Cerebellar nuclear complex (tissue), 1 donor: ENCODE measurements around the gene GPR162.

Source experiments
- DNase-seq, 2 experiments: peaks; one replicate each; lab custom pipeline; 2025; lab: John Stamatoyannopoulos, UW

Gene GPR162

DNA sequence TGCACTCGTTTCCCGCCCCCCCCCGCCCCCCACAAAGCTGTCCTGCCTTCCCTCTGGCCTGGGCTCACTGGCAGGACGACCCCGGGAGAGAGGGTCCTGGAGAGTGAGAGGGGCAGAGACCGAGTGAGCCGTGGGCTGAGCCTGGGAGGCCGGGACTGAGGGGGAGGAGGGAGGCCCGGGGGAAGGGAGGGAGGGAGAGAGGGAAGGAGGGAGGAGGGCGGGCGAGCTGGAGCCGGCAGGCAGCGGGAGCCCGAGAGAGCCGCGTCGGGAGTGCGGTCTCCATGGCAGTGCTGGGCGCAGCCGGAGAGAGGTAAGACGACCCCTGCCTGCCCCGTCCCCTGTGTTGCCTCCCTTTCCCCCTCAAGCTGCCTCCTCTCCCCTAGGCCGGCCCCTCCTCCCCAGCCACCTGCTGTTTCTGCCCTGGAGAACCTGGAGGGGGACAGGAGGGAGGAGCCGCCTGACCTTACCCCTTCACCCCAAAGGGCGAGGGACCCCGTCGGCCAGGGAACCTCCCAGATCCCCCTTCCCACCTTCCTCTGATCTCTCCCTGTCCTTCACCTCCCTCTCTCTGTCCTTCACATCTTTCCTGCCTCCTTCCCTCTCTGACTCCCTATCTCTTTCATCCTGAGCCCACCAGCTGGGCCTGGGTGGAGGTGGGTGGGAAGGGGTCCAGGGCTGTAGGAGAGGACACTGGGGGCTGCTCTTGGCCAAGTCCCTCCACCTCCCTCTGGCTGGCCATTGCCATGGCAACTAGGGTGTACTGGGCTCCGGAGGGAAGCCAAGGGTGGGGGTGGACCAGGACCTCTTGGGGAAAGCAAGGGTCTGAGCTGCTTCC, at the start of gene GPR162:
Gene GPR162, plus strand, starts transcription at position 231 of the 835 bp plus-strand sequence. CDS start 2,078 bp downstream, outside the sequence.
- peak; percentile 16 to 41 for DNase-seq

- DNase-seq, result no peak
Observed at GRCh38 chr12:6772331-6772695, 49.3 kb upstream of the GPR162 start, which contains the start of gene LAG3. Gene LAG3 (plus strand): TSS chr12:6772520. CDS start chr12:6772853, 333 bp downstream.

DNA sequence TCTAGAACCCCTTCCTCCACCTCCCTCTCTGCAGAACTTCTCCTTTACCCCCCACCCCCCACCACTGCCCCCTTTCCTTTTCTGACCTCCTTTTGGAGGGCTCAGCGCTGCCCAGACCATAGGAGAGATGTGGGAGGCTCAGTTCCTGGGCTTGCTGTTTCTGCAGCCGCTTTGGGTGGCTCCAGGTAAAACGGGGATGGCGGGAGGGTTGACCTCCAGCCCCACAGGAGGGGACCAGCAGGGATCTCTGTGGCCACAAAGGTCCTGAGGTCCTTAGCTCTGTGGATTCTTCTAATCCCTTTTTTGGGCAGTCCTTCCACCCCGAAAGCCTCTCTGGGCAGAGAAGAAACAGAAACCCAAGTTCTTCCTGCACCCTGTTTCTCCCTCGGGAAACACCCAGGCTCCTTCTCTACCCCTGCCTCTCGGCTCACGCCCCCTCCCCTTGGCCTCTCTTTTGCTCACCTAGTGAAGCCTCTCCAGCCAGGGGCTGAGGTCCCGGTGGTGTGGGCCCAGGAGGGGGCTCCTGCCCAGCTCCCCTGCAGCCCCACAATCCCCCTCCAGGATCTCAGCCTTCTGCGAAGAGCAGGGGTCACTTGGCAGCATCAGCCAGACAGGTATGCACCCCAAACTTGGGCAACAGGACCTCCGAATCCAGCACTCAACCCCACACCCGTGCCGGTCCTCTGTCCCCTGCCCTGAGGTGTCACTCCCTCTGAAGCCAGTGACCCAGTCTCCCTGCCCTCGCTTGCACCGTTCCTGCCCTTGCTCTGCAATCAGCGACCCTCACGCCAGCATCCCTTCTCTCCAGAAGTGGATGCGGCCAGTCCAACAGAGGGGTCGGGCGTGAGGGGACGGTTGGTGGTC, 48.7 kb upstream of the GPR162 start:
- no peak for DNase-seq

DNA sequence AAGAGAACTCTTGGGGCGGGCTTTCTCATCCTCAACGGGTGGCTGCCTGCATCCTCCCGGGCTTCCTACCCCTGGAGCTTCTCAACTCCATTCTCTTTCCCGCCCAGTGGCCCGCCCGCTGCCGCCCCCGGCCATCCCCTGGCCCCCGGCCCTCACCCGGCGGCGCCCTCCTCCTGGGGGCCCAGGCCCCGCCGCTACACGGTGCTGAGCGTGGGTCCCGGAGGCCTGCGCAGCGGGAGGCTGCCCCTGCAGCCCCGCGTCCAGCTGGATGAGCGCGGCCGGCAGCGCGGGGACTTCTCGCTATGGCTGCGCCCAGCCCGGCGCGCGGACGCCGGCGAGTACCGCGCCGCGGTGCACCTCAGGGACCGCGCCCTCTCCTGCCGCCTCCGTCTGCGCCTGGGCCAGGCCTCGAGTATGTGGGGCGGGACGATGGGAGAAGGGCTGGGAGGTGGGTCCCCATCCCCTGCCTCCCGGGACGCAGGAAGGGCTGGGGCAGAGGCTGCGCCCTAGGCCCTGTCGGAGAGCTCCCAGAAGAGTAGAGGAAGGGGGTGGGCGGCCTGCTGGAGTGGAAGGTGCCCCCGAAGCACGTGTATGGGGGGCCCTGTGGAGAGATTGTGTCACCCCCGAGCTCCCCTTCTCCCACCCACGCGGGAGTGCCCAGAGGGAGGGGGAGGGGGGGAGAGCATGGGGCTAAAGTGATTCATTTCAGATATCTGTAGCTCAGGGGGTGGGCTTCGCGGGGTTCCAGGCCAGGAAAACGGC, 47.9 kb upstream of the GPR162 start:
- no peak for DNase-seq

DNA sequence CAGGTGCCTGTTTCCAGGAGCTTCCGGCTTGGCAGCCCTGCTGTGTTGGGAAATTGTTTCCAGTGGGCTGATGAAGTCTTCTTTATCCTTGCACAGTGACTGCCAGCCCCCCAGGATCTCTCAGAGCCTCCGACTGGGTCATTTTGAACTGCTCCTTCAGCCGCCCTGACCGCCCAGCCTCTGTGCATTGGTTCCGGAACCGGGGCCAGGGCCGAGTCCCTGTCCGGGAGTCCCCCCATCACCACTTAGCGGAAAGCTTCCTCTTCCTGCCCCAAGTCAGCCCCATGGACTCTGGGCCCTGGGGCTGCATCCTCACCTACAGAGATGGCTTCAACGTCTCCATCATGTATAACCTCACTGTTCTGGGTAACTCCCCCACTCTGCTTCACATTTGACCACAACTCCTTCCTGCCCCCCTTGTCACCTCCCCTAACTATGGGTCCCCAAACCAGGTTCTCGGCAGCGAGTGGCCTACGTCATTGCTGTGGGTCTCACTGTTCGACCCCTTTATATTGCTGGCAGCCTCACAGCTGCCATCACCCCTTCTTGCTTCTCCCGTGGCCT, 47.0 kb upstream of the GPR162 start:
- no peak for DNase-seq

- DNase-seq, result no peak
Observed at GRCh38 chr12:6775185-6776174, 46.1 kb upstream of the GPR162 start.

GRCh38 chr12:6777386-6777785, 44.2 kb upstream of the GPR162 start:
- DNase-seq, result no peak

- peak in 1 of 2 experiments; percentile 8 for DNase-seq
Observed at GRCh38 chr12:6778217-6778573, 43.4 kb upstream of the GPR162 start.

DNA sequence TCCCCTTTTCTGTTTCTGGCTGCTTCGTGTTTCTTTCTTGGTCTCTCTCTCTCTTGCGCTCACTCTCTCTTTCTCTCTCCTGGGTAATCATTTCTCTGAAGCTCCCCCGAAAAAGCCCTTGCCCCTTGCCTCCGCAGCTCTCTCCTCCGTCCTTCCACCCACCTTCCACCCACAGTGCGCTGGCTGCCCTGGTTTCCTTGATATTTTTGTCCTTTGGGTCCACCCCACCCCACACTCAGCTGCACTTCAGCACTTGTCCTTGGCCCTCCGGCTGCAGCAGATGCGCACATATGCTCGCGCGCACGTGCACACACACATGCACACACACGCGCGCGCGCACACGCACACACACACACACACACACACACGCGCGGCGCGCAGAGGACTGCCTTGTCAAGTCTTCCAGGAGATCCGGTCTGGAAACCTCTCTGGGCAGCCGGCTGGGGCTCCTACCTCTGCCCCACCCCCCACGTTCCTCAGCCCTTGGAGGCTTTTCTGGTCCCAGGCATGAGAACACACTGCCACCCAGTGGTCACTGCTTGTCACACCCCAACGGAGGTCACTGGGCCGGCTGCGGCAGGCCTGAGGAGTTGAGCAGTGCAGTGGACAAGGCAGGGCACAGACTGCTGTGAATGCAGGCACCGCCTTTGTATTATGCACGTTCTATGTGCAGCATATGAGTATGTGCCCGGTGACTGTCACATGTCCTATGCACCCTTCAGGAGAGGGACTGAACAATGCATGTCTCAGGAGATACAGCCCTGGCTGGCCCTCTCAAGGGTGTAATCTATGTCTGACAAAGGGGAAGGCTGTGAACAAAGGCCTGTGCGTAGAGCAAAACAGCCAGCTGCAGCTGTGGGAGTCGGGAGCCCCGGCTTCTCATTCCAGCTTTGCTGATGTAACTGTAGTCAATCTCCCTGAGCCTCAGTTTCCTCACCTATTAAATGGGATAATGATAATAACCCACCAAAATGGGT, 42.8 kb upstream of the GPR162 start:
- DNase-seq, result peak; percentile 35 to 82

GRCh38 chr12:6779708-6780432, 41.8 kb upstream of the GPR162 start:
- DNase-seq, result no peak

DNA sequence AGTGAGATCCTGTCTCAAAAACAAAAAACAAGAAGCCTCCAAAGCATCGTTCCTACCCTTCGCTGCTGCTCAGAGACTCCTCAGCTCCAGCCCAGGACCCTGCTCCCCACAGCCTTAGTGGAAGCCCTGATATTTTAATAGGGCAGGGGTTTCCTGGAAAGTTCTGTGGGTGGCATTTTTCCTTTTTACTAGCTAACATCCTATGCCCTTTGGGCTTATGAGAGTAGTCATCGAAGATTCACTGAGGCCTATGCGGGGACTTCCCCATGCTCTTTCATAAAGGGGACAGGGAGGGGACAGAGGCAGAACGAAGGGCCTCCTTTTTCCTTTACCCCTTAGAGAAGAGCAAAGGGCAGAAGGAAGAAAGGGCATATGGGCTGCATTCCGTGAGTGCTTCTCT, 41.0 kb upstream of the GPR162 start:
- DNase-seq, result no peak

- DNase-seq, result no peak
Observed at GRCh38 chr12:6782119-6782518, 39.5 kb upstream of the GPR162 start.

- no peak for DNase-seq
Observed at GRCh38 chr12:6782850-6783566, 38.6 kb upstream of the GPR162 start.

DNA sequence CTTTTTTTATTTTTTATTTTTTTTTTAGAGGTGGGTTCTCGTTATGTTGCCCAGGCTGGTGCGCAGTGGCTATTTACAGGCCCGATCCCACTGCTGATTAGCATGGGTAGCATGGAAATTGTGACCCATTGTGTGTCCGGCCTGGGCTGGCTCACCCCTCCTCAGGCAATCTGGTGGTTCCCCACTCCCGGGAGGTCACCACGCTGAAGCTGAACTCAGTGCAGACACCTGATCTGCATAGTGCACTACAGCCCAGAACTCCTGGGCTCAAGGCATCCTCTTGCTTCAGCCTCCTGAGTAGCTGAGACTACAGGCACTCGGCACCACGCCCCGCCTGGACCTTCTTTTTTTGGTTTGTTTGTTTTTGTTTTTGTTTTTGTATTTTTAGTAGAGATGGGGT, 37.8 kb upstream of the GPR162 start:
- DNase-seq, result no peak

DNA sequence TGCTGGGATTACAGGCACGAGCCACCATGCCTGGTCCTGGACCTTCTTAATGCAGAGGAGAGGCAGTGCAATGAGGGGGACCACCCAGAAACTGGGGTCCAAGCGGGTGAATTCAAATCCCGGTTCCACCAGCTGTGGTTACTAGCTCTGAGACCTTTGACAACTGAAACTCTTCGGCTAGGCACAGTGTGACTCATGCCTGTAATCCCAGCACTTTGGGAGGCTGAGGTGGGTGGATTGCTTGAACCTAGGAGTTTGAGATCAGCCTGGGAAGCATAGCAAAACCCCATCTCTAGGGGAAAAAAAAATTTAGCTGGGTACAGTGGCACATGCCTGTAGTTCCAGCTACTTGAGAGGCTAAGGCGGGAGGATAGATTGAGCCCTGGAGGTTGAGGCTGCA, 37.3 kb upstream of the GPR162 start:
- no peak for DNase-seq

DNA sequence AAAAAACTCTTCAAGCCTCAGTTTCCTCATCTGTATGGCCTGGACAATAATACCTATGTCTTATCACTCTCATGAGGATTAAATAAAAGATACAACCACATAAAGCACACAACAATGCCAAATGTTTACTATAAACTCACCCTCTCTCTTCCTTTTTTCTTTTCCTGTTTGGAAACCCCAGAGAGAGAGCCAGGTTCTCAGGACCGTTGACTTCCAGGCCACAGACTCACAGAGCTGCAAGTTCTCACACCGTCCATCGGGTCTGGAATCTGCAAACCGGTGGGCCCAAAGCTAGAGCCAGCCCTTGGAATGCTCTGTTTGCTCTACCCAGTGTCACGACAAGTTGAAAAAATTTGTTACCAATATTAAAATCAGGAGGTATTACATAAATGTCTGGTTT, 36.9 kb upstream of the GPR162 start:
- DNase-seq, result no peak

- no peak for DNase-seq
Observed at GRCh38 chr12:6786416-6787094, 35.1 kb upstream of the GPR162 start.

- DNase-seq, result no peak
Observed at GRCh38 chr12:6787309-6787708, 34.3 kb upstream of the GPR162 start.
